Left lung (tissue), 10 donors: ENCODE data around the gene PRPF38A. TPM values are rescaled to one million over a fixed set of nuclear protein-coding genes. Genes with fewer than 3 reads are reported as not detected.

Experiments
- ATAC-seq: fragments of 200-7000 bp; cut with Tn5 transposase; one replicate; pipeline ENCODE4 v1.9.1; 2020; ENCODE audit warnings: moderate library complexity
- DNase-seq, 4 donors: peaks; one replicate each; pipeline ENCODE4 v3.0.0-alpha.2; 2013 to 2020
- H3K27ac ChIP-seq, 2 donors: fragments of 200-600 bp; sonication (generic) in 1 of 2; one replicate each; pipeline versions ENCODE4 v1.5.0 to v1.8.0; 2020 to 2021
- H3K27me3 ChIP-seq, 2 donors: fragments of 200-600 bp; sonication (generic) in 1 of 2; one replicate each; pipeline versions ENCODE4 v1.5.0 to v1.8.0; 2020 to 2021
- H3K36me3 ChIP-seq, 2 donors: fragments of 200-600 bp; sonication (generic) in 1 of 2; one replicate each; pipeline versions ENCODE4 v1.5.0 to v1.8.0; 2020 to 2021
- H3K4me1 ChIP-seq, 2 donors: fragments of 200-600 bp; one replicate each; pipeline ENCODE4 v1.8.0; 2021
- H3K4me3 ChIP-seq, 2 donors: fragments of 200-600 bp; sonication (generic) in 1 of 2; one replicate each; pipeline versions ENCODE4 v1.5.0 to v1.8.0; 2020 to 2021; ENCODE audit warnings: mild to moderate bottlenecking in 1 of 2
- H3K9me3 ChIP-seq, 2 donors: fragments of 200-600 bp; sonication (generic) in 1 of 2; one replicate each; pipeline versions ENCODE4 v1.5.0 to v1.8.0; 2020 to 2021
- CTCF ChIP-seq, 2 donors: fragments of 200-600 bp; sonication (generic) in 1 of 2; IDR thresholded peaks; one replicate each; pipeline versions ENCODE4 v1.5.0 to v1.8.0; 2021; ENCODE audit warnings: antibody characterized with exemption in 2 of 2
- intact Hi-C, 2 donors: fragments of 100-400 bp; cut with DNase I; formaldehyde crosslinking; loops; one replicate each; pipeline versions ENCODE4 v1.11.2 to v1.14.2; 2022
- polyA plus RNA-seq, 6 donors: library from polyadenylated mRNA; unstranded; fragments of 120-200 nt; gene quantifications; one replicate each; pipeline ENCODE4 v1.2.1, GENCODE V29; 2013; ENCODE audit not compliant: insufficient read length in 6 of 6
- total RNA-seq, 2 donors: library from RNA; stranded (reverse); fragmentation: NEBNext Ultra II Directional; extraction: Animal tissue kit (Norgen Biotek cat#: 25700); gene quantifications; one replicate each; pipeline ENCODE4 v1.2.1, GENCODE V29; 2021
- donor health status: DM: no; HTN: yes; CAD: no.
- donor health status: DM: no; HTN: no; CAD: no.

The PRPF38A gene
- total and polyA plus RNA-seq, 8 donors: 31.3 to 87.1 (median 79.2) TPM

- Histone ChIP-seq H3K9me3 (no peaks in the 10 kb centered on the region), H3K36me3 (peaks cover 0 to 49% of the 10 kb centered on the region in 2 donors), H3K4me3 (peak overlapping the region in 1 of 2 donors; percentile 92), H3K4me1 (peaks cover 11 to 32% of the 10 kb centered on the region in 2 donors), H3K27ac (peak overlapping the region in 1 of 2 donors; percentile 94), H3K27me3 (peaks cover 0 to 6% of the 10 kb centered on the region in 2 donors)
- intact Hi-C loops: no loop called here
- TF ChIP-seq CTCF (IDR thresholded peaks at IDR 0.05): no peak
- no peak for DNase-seq
- no peak for ATAC-seq
These were observed 40.1 kb upstream of the PRPF38A start for GRCh38 chr1:52364235-52364839.

- DNase-seq (peak; percentile 32 to 91 (median 70)), ATAC-seq (peak; percentile 53)
- Histone ChIP-seq H3K27ac (peak overlapping the region; percentile 94), H3K4me1 (peaks cover 11 to 32% of the 10 kb centered on the region in 2 donors), H3K9me3 (no peaks in the 10 kb centered on the region), H3K27me3 (peaks cover 0 to 6% of the 10 kb centered on the region in 2 donors), H3K4me3 (peak overlapping the region; percentile 71 to 92), H3K36me3 (peaks cover 0 to 40% of the 10 kb centered on the region in 2 donors)
- intact Hi-C loops: no loop called here
- no peak for TF ChIP-seq CTCF (IDR thresholded peaks at IDR 0.05)
These were observed 39.2 kb upstream of the PRPF38A start for GRCh38 chr1:52365071-52365745.

GRCh38 chr1:52365746-52366516 is 38.5 kb upstream of the PRPF38A start, which contains the start of gene CC2D1B:
TSS of gene CC2D1B (minus strand) at chr1:52366205. CDS start at chr1:52364620, 1,585 bp downstream.
- intact Hi-C loops: no loop called here
- Histone ChIP-seq H3K9me3 (no peaks in the 10 kb centered on the region), H3K27ac (peak within 1 kb of the TSS; percentile 94), H3K27me3 (peaks cover 0 to 6% of the 10 kb centered on the region in 2 donors), H3K36me3 (peaks cover 0 to 33% of the 10 kb centered on the region in 2 donors), H3K4me3 (peak within 1 kb of the TSS; percentile 71 to 92), H3K4me1 (peaks cover 11 to 32% of the 10 kb centered on the region in 2 donors)
- DNase-seq: peak; percentile 95 to 99 (median 98)
- TF ChIP-seq CTCF (IDR thresholded peaks at IDR 0.05): peak in 1 of 2 donors; percentile 52
- peak; percentile 93 for ATAC-seq

- Histone ChIP-seq H3K9me3 (no peaks in the 10 kb centered on the region), H3K4me1 (peaks cover 11 to 32% of the 10 kb centered on the region in 2 donors), H3K4me3 (peak overlapping the region; percentile 71 to 92), H3K27me3 (peaks cover 0 to 6% of the 10 kb centered on the region in 2 donors), H3K27ac (peak overlapping the region; percentile 94), H3K36me3 (peaks cover 0 to 27% of the 10 kb centered on the region in 2 donors)
- intact Hi-C loops: no loop called here
- ATAC-seq: no peak
- TF ChIP-seq CTCF (IDR thresholded peaks at IDR 0.05): no peak
- no peak for DNase-seq
These were observed 37.9 kb upstream of the PRPF38A start for GRCh38 chr1:52366517-52366827.

GRCh38 chr1:52367272-52367671 is 37.1 kb upstream of the PRPF38A start:
- intact Hi-C loops: no loop called here
- peaks cover 0 to 19% of the 10 kb centered on the region in 2 donors for H3K36me3 ChIP-seq
- H3K27ac ChIP-seq: no peak overlapping the region
- H3K27me3 ChIP-seq: peaks cover 0 to 6% of the 10 kb centered on the region in 2 donors
- no peak for DNase-seq
- no peak overlapping the region for H3K4me3 ChIP-seq
- TF ChIP-seq CTCF (IDR thresholded peaks at IDR 0.05): no peak
- no peaks in the 10 kb centered on the region for H3K9me3 ChIP-seq
- H3K4me1 ChIP-seq: peaks cover 11 to 32% of the 10 kb centered on the region in 2 donors
- ATAC-seq: no peak
